Vagina (tissue), 2 donors: ENCODE measurements around the gene PLCB1.

Experiments used
- POLR2A ChIP-seq, 2 donors: fragments of 450-650 bp; IDR thresholded peaks; one replicate each; pipeline ENCODE4 v1.6.1; 2017; ENCODE audit warnings: antibody characterized with exemption in 2 of 2, mild to moderate bottlenecking in 2 of 2, moderate library complexity in 2 of 2
- POLR2AphosphoS5 ChIP-seq, 2 donors: sonication (generic); formaldehyde crosslinking; IDR thresholded peaks; one replicate each; pipeline ENCODE4 v1.9.0; 2017; ENCODE audit warnings: antibody characterized with exemption in 2 of 2, mild to moderate bottlenecking in 2 of 2, low read depth in 1 of 2; ENCODE audit not compliant: insufficient read depth in 1 of 2
- TF ChIP-seq, protein P1 (sequence below), 3 experiments: fragments of 450-650 bp in 2 of 3; fragments of 200-600 bp in 1 of 3; sonication (generic) in 1 of 3; IDR thresholded peaks; one replicate each; pipeline ENCODE4 v1.5.1; 2017 to 2019; ENCODE audit warnings: antibody characterized with exemption in 3 of 3, mild to moderate bottlenecking in 2 of 3, moderate library complexity in 2 of 3

DNA sequence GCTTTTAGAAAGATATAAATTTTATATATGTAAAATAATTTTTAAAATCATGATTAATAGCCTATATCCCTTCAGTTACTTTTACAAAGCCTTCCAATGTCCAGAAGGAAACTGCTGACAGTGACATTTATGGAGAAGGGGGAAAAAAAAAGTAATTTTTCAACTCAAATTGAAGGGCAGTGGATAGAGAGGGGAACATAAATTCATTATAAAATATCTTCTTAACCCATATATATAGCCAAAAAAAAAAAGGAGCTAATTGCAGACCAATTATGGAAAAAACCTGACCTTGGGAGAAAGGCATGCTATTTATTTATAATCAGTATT is 392.9 kb downstream of the PLCB1 start:
- TF ChIP-seq, protein P1, sequence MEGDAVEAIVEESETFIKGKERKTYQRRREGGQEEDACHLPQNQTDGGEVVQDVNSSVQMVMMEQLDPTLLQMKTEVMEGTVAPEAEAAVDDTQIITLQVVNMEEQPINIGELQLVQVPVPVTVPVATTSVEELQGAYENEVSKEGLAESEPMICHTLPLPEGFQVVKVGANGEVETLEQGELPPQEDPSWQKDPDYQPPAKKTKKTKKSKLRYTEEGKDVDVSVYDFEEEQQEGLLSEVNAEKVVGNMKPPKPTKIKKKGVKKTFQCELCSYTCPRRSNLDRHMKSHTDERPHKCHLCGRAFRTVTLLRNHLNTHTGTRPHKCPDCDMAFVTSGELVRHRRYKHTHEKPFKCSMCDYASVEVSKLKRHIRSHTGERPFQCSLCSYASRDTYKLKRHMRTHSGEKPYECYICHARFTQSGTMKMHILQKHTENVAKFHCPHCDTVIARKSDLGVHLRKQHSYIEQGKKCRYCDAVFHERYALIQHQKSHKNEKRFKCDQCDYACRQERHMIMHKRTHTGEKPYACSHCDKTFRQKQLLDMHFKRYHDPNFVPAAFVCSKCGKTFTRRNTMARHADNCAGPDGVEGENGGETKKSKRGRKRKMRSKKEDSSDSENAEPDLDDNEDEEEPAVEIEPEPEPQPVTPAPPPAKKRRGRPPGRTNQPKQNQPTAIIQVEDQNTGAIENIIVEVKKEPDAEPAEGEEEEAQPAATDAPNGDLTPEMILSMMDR (IDR thresholded peaks at IDR 0.05), result no peak
- TF ChIP-seq POLR2A (IDR thresholded peaks at IDR 0.05) (no peak), POLR2AphosphoS5 (IDR thresholded peaks at IDR 0.05; ENCODE audit: insufficient read depth in 1 of 2, low read depth in 1 of 2) (no peak)
